ENCODE data around the gene INPP4B.

Gene INPP4B

GRCh38 chr4:142474398-142475087 lies 371.6 kb downstream of the INPP4B start:
- TF ChIP-seq CTCF (IDR thresholded peaks at IDR 0.05; ENCODE audit: borderline replicate concordance, insufficient read depth, low read depth, low read length): no peak
- no peak overlapping the region for H3K4me3 ChIP-seq (ENCODE audit: low read depth, low read length)

- TF ChIP-seq CTCF (IDR thresholded peaks at IDR 0.05; ENCODE audit: borderline replicate concordance, insufficient read depth, low read depth, low read length): no peak
- no peak overlapping the region for H3K4me3 ChIP-seq (ENCODE audit: low read depth, low read length)
These were observed 372.2 kb downstream of the INPP4B start for GRCh38 chr4:142473960-142474338.

GRCh38 chr4:142473218-142473959 lies 372.7 kb downstream of the INPP4B start:
- no peak for TF ChIP-seq CTCF (IDR thresholded peaks at IDR 0.05; ENCODE audit: borderline replicate concordance, insufficient read depth, low read depth, low read length)

GRCh38 chr4:142467088-142467487 lies 379.0 kb downstream of the INPP4B start:
- no peak for TF ChIP-seq CTCF (IDR thresholded peaks at IDR 0.05; ENCODE audit: borderline replicate concordance, insufficient read depth, low read depth, low read length)
- no peak overlapping the region for H3K4me3 ChIP-seq (ENCODE audit: low read depth, low read length)

More at GRCh38 chr4:142473218-142473959, 372.7 kb downstream of the INPP4B start:
- H3K4me3 ChIP-seq (ENCODE audit: low read depth, low read length): no peak overlapping the region

- TF ChIP-seq CTCF (IDR thresholded peaks at IDR 0.05; ENCODE audit: borderline replicate concordance, insufficient read depth, low read depth, low read length): no peak
- no peak overlapping the region for H3K4me3 ChIP-seq (ENCODE audit: low read depth, low read length)
These were observed 380.6 kb downstream of the INPP4B start for GRCh38 chr4:142465526-142465925.

- TF ChIP-seq CTCF (IDR thresholded peaks at IDR 0.05; ENCODE audit: borderline replicate concordance, insufficient read depth, low read depth, low read length): no peak
- H3K4me3 ChIP-seq (ENCODE audit: low read depth, low read length): no peak overlapping the region
These were observed 382.9 kb downstream of the INPP4B start for GRCh38 chr4:142463206-142463605.

All from GM12875 (cell line).